ENCODE measurements around the gene FEZF2. TPM values are rescaled to one million over a fixed set of nuclear protein-coding genes. Genes with fewer than 3 reads are reported as not detected.

FEZF2 gene
- total and polyA plus RNA-seq, 10 donors, result not detected

DNA sequence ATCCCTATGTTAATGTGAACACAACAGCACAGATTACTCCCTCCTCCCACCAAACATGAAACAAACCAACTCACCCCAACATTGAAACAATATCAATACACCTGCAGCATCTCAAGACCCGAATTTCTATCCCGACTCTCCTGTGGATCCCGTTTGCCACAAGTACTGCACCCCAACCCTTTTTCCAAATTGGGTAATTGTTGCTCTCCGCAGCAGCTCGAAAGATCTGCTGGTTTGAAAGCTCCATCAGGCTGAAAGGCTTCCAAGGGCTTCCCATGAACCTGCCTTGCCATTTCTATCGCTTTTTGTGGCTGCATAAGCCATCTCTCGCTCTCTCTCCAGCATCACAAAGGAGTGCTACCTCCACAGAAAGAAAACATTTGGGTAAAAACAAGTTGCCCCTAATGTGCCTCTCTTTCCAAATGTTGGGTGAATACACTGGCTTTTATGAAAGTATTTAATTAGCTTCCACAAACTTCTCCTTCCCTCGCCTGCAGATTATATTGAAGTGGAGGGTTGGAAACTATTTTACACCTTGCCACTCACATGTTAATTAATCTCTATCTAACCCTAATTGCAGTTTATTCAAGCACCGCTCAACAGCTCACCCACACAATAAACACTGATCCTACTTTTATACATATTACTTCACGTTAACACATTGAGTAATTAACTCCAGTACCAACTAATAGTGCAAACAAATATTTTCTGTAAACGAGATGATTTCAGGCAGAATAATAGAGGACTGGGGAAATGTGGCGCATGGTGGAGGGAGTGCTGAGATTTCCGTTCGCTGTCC, 2.5 kb upstream of the FEZF2 start:
- no peak for DNase-seq
- TF ChIP-seq POLR2A (IDR thresholded peaks at IDR 0.05) (no peak), POLR2AphosphoS5 (IDR thresholded peaks at IDR 0.05) (no peak)
- TF ChIP-seq, protein P1, sequence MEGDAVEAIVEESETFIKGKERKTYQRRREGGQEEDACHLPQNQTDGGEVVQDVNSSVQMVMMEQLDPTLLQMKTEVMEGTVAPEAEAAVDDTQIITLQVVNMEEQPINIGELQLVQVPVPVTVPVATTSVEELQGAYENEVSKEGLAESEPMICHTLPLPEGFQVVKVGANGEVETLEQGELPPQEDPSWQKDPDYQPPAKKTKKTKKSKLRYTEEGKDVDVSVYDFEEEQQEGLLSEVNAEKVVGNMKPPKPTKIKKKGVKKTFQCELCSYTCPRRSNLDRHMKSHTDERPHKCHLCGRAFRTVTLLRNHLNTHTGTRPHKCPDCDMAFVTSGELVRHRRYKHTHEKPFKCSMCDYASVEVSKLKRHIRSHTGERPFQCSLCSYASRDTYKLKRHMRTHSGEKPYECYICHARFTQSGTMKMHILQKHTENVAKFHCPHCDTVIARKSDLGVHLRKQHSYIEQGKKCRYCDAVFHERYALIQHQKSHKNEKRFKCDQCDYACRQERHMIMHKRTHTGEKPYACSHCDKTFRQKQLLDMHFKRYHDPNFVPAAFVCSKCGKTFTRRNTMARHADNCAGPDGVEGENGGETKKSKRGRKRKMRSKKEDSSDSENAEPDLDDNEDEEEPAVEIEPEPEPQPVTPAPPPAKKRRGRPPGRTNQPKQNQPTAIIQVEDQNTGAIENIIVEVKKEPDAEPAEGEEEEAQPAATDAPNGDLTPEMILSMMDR (IDR thresholded peaks at IDR 0.05 in 8 of 11, conservative IDR thresholded peaks at IDR 0.05 in 3 of 11), result no peak
- H3K36me3 ChIP-seq, result no peaks in the 10 kb centered on the region
- intact Hi-C loops (cut with DNase I; ENCODE audit: low total_unique reads), result no loop called here
- no peaks in the 10 kb centered on the region for H3K9me3 ChIP-seq
- WGBS, 5 donors, result 19 to 24% (median 22%) methylated on average over 14 of the region's 14 CpGs
- peaks cover 9 to 100% (median 97%) of the 10 kb centered on the region in 7 donors for H3K27me3 ChIP-seq (replicated peaks in 1 of 7)
- peaks cover 0 to 35% (median 21%) of the 10 kb centered on the region in 6 donors for H3K4me1 ChIP-seq
- no peak overlapping the region for H3K27ac ChIP-seq
- H3K4me3 ChIP-seq, result no peak overlapping the region

DNA sequence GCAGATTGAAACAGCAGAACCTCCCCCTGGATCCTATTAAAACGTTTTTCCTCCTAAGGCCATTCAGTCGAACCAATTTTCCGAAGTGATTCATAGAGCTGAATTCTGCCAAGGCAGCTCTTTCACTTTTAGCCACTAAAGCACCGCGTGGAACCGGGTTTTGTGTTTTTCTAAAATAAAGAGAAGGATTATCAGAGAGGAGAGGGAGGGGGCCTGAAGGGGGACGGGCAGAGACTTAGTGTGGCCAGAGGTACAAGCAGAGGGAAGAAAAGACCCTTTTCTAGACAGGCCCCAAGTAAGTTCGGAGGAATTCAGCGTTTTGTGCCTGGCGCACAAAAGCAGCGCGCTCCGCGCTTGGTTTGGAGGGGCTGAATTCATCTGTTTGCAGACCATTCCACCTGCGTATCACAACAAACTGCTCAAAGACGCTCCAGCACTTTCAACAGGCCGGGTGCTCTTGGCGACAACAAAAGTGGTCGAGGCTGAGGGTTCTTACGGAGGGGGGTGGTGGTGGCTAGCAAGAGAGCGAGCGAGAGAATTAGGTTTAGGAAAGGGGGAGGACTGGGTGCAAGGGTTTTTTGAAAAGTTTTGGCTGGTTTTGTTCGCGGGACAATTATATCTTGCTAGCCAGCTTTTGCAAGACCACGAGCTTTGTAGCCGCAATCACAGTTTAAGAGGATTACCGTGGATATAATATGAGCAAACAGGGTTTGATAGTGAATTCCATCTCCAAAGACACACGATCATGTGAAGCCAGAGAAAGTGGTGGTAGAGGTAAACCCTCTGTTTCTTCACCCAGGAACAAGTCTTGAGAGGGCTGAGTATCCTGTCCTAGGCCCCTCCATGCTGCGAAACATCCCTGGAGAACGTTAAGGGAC, 1.2 kb upstream of the FEZF2 start:
- intact Hi-C loops (cut with DNase I; ENCODE audit: low total_unique reads), result no loop called here
- no peak overlapping the region for H3K27ac ChIP-seq
- peaks cover 0 to 43% (median 24%) of the 10 kb centered on the region in 6 donors for H3K4me1 ChIP-seq
- no peaks in the 10 kb centered on the region for H3K36me3 ChIP-seq
- no peak for DNase-seq
- peaks cover 9 to 100% (median 97%) of the 10 kb centered on the region in 7 donors for H3K27me3 ChIP-seq (replicated peaks in 1 of 7)
- TF ChIP-seq POLR2AphosphoS5 (IDR thresholded peaks at IDR 0.05), result no peak
- TF ChIP-seq, protein P1 (IDR thresholded peaks at IDR 0.05 in 8 of 11, conservative IDR thresholded peaks at IDR 0.05 in 3 of 11), result no peak
- TF ChIP-seq POLR2A (IDR thresholded peaks at IDR 0.05), result no peak
- peak overlapping the region in 4 of 8 donors; percentile 2 to 36 (median 8) for H3K4me3 ChIP-seq
- H3K9me3 ChIP-seq, result no peaks in the 10 kb centered on the region
- 4 to 7% (median 6%) methylated on average over 30 of the region's 30 CpGs for WGBS, 5 donors

DNA sequence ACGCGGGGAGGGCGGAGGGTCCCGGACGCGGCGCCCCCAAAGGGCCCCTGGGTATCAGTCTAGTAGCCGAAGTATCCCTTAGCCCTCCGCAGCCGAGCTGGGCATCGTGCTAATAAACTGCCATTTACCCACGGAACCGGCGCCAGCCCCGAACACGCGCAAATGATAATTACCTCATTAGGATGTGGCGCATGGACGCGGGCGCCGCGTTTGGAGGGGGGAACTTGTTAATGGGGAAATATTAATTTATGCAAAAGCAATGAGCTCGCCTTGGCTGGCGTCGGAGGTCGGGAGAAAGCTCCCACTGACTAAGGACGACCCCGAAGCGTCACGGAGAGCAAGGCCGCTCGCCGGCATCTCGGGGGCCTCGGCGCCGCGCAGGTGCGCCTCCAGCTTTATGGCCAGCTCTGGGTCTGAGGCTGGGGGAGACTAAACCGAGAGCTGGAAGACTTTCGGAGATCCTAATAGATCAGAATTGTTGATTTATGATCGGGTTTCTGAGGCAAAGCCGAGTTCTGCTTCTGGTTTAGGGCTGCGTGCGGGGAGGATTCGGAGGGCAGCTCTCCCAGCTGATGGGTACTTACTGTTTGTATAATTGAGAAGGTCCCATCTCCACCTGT, 474 bp upstream of the FEZF2 start:
- Histone ChIP-seq H3K36me3 (no peaks in the 10 kb centered on the region), H3K27me3 (replicated peaks in 1 of 7) (peaks cover 16 to 100% (median 97%) of the 10 kb centered on the region in 7 donors), H3K4me1 (peaks cover 0 to 51% (median 24%) of the 10 kb centered on the region in 6 donors), H3K4me3 (peak overlapping the region in 4 of 8 donors; percentile 2 to 36 (median 8)), H3K9me3 (peaks cover 0 to 2% (median 0%) of the 10 kb centered on the region in 8 donors), H3K27ac (no peak overlapping the region)
- no peak for DNase-seq
- 4 to 11% (median 4%) methylated on average over 36 to 47 of the region's 47 CpGs for WGBS, 5 donors
- TF ChIP-seq POLR2AphosphoS5 (IDR thresholded peaks at IDR 0.05) (no peak), POLR2A (IDR thresholded peaks at IDR 0.05) (no peak)
- TF ChIP-seq, protein P1 (IDR thresholded peaks at IDR 0.05 in 8 of 11, conservative IDR thresholded peaks at IDR 0.05 in 3 of 11), result no peak
- intact Hi-C loops (cut with DNase I; ENCODE audit: low total_unique reads), result no loop called here

Data from spleen (tissue), 11 donors.